ENCODE data around the gene B9D1.

The B9D1 gene

DNA sequence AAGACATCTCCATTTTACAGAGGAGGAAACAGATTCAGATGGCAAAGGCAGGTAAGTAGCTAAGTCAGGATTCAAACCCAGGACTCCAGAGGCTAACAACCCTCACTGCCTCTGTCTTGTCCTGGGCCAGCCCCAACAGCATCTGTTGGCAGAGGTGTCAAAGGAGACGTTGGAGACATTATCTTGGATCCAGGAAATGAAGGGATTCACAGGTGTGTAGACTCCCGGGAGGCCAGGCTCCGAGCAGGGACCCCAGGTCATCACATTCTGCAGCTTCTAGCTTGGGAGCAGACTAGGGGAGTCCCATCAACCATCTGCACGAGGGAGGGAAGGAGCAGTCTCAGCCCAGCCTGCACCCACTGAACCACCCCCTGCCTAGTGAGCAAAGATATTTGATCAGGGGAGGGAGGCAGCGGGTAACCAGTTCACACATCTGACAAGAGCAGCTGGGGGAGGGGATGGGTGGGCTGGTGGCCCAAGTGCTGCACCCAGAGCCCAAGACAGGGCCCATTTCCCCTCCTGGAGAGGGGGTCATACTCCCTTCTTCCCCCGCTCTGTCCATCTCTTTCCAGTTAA, 1.0 kb upstream of the B9D1 start:
- no peak for TF ChIP-seq POLR2AphosphoS5 (IDR thresholded peaks at IDR 0.05; ENCODE audit: low read depth, low read length)
- TF ChIP-seq SIN3A (IDR thresholded peaks at IDR 0.05; ENCODE audit: borderline replicate concordance, insufficient read depth, low read length): no peak
- no peak for TF ChIP-seq FOXP2 (optimal IDR thresholded peaks at IDR 0.05; ENCODE audit: borderline replicate concordance, extremely low read depth, extremely low read length, insufficient read depth)
- TF ChIP-seq, protein P1, sequence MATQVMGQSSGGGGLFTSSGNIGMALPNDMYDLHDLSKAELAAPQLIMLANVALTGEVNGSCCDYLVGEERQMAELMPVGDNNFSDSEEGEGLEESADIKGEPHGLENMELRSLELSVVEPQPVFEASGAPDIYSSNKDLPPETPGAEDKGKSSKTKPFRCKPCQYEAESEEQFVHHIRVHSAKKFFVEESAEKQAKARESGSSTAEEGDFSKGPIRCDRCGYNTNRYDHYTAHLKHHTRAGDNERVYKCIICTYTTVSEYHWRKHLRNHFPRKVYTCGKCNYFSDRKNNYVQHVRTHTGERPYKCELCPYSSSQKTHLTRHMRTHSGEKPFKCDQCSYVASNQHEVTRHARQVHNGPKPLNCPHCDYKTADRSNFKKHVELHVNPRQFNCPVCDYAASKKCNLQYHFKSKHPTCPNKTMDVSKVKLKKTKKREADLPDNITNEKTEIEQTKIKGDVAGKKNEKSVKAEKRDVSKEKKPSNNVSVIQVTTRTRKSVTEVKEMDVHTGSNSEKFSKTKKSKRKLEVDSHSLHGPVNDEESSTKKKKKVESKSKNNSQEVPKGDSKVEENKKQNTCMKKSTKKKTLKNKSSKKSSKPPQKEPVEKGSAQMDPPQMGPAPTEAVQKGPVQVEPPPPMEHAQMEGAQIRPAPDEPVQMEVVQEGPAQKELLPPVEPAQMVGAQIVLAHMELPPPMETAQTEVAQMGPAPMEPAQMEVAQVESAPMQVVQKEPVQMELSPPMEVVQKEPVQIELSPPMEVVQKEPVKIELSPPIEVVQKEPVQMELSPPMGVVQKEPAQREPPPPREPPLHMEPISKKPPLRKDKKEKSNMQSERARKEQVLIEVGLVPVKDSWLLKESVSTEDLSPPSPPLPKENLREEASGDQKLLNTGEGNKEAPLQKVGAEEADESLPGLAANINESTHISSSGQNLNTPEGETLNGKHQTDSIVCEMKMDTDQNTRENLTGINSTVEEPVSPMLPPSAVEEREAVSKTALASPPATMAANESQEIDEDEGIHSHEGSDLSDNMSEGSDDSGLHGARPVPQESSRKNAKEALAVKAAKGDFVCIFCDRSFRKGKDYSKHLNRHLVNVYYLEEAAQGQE (IDR thresholded peaks at IDR 0.05; ENCODE audit: insufficient read depth in 1 of 2, low read depth in 2 of 2, low read length in 2 of 2): no peak
- TF ChIP-seq TAF1 (IDR thresholded peaks at IDR 0.05; ENCODE audit: borderline replicate concordance, insufficient read depth, low read length): no peak

DNA sequence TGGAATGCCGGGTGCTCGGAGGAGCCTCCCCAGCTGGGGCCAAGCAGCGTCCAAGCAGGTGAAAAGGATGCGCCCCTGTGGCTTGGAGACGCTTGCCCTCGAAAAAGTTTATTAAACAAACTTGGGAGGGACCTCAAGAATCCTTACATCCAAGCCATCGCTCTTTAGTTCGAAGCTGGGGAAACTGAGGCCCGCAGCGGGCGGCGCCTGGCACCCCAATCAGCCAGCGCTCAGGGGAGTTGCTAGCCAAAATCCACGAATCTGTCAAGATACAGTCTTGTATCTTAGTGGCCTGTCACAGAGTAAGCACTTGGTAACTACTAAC, 553 bp upstream of the B9D1 start:
- TF ChIP-seq SIN3A (IDR thresholded peaks at IDR 0.05; ENCODE audit: borderline replicate concordance, insufficient read depth, low read length): no peak
- TF ChIP-seq, protein P1 (IDR thresholded peaks at IDR 0.05; ENCODE audit: insufficient read depth in 1 of 2, low read depth in 2 of 2, low read length in 2 of 2): no peak
- no peak for TF ChIP-seq FOXP2 (optimal IDR thresholded peaks at IDR 0.05; ENCODE audit: borderline replicate concordance, extremely low read depth, extremely low read length, insufficient read depth)
- no peak for TF ChIP-seq TAF1 (IDR thresholded peaks at IDR 0.05; ENCODE audit: borderline replicate concordance, insufficient read depth, low read length)
- no peak for TF ChIP-seq POLR2AphosphoS5 (IDR thresholded peaks at IDR 0.05; ENCODE audit: low read depth, low read length)

DNA sequence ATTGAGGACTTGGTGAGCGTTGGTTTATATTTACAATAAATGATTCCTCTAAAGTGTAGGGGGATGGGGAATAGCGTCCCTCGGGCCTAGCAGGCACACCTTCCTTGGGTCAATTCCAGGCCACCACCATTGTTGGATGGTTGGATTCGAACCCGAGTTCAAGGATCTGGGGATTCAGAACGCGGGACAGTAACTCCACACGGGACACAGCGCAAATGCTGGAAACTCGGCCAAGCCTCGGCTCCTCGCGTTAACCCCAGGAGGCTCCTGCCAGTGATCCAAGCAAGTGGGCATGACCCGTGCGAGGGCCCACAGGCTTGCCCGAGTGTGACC, 613 bp downstream of the B9D1 start:
- TF ChIP-seq FOXP2 (optimal IDR thresholded peaks at IDR 0.05; ENCODE audit: borderline replicate concordance, extremely low read depth, extremely low read length, insufficient read depth): no peak
- TF ChIP-seq POLR2AphosphoS5 (IDR thresholded peaks at IDR 0.05; ENCODE audit: low read depth, low read length): no peak
- TF ChIP-seq SIN3A (IDR thresholded peaks at IDR 0.05; ENCODE audit: borderline replicate concordance, insufficient read depth, low read length): no peak
- TF ChIP-seq, protein P1 (IDR thresholded peaks at IDR 0.05; ENCODE audit: insufficient read depth in 1 of 2, low read depth in 2 of 2, low read length in 2 of 2): peak in 1 of 2 experiments; percentile 44; a peak in 1 of 4 replicates

DNA sequence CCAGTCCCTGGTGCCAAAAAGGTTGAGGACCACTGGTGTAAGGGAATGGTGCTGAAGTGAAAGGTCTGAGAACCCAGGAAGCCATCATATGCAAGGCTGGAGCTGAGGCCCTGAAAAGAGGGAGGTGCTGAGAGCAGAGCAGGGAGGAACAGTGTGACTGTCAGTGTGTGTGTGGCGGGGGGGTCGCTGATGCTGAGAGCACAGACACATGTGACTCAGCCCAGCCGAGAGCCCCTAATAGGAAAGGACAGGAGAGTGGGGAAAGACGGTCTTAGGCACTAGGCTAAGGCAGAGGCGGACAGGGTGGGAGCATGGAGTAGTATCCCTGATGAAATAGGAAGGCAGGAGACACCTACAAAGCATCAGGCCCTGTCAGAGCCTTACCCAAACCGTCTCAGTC, 1.2 kb downstream of the B9D1 start:
- TF ChIP-seq SIN3A (IDR thresholded peaks at IDR 0.05; ENCODE audit: borderline replicate concordance, insufficient read depth, low read length): no peak
- TF ChIP-seq, protein P1 (IDR thresholded peaks at IDR 0.05; ENCODE audit: insufficient read depth in 1 of 2, low read depth in 2 of 2, low read length in 2 of 2): no peak
- TF ChIP-seq POLR2AphosphoS5 (IDR thresholded peaks at IDR 0.05; ENCODE audit: low read depth, low read length): no peak
- no peak for TF ChIP-seq TAF1 (IDR thresholded peaks at IDR 0.05; ENCODE audit: borderline replicate concordance, insufficient read depth, low read length)
- no peak for TF ChIP-seq FOXP2 (optimal IDR thresholded peaks at IDR 0.05; ENCODE audit: borderline replicate concordance, extremely low read depth, extremely low read length, insufficient read depth)

DNA sequence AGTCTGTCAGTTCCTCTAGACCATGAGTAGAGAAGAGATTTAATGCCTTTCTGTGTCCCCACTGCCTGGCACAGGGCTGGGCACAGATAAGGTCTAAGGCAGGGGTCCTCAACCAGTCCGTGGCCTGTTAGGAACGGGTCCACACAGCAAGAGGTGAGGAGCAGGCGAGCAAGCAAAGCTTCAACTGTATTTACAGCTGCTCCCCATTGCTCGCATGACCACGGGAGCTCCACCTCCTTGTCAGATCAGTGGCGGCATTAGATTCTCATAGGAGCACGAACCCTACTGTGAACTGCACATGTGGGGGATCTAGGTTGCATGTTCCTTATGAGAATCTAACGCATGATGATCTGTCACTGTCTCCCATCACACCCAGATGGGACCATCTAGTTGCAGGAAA, 1.8 kb downstream of the B9D1 start:
- TF ChIP-seq, protein P1 (IDR thresholded peaks at IDR 0.05; ENCODE audit: insufficient read depth in 1 of 2, low read depth in 2 of 2, low read length in 2 of 2): no peak
- TF ChIP-seq TAF1 (IDR thresholded peaks at IDR 0.05; ENCODE audit: borderline replicate concordance, insufficient read depth, low read length): no peak
- TF ChIP-seq FOXP2 (optimal IDR thresholded peaks at IDR 0.05; ENCODE audit: borderline replicate concordance, extremely low read depth, extremely low read length, insufficient read depth): no peak
- TF ChIP-seq POLR2AphosphoS5 (IDR thresholded peaks at IDR 0.05; ENCODE audit: low read depth, low read length): no peak
- no peak for TF ChIP-seq SIN3A (IDR thresholded peaks at IDR 0.05; ENCODE audit: borderline replicate concordance, insufficient read depth, low read length)

Measured in PFSK-1 (cell line).